Measurements from ENCODE around the gene RPL19. TPM values are rescaled to one million over a fixed set of nuclear protein-coding genes. Genes with fewer than 3 reads are reported as not detected.
"Not testable (repeated sequence)": the region's sequence is repeated elsewhere in the genome, so short reads cannot be mapped to it uniquely, and the experiment has no call there.

Gene RPL19
- total RNA-seq, 2 donors from 2014 or later: 2,432 to 2,485 TPM

GRCh38 chr17:39246274-39246673, 46.2 kb downstream of the RPL19 start:
- Mint-ChIP-seq H3K36me3 (ENCODE audit: low read depth) (no peaks in the 10 kb centered on the region), H3K4me1 (peaks cover 5% of the 10 kb centered on the region), H3K27ac (no peak overlapping the region), H3K9me3 (no peaks in the 10 kb centered on the region), H3K27me3 (no peaks in the 10 kb centered on the region), H3K4me3 (no peak overlapping the region)
- ATAC-seq (replicated peaks): no peak

GRCh38 chr17:39250076-39250475, 50.0 kb downstream of the RPL19 start:
- not testable (repeated sequence) for ATAC-seq (replicated peaks); H3K27ac Mint-ChIP-seq; H3K9me3 Mint-ChIP-seq; H3K4me3 Mint-ChIP-seq; H3K27me3 Mint-ChIP-seq; H3K4me1 Mint-ChIP-seq
- H3K36me3 Mint-ChIP-seq (ENCODE audit: low read depth): peaks cover 22% of the 10 kb centered on the region

- peaks cover 38% of the 10 kb centered on the region for H3K36me3 Mint-ChIP-seq (ENCODE audit: low read depth)
These were observed 51.9 kb downstream of the RPL19 start for GRCh38 chr17:39251997-39252396.

GRCh38 chr17:39252788-39253460, 52.8 kb downstream of the RPL19 start:
- Mint-ChIP-seq H3K4me1 (no peaks in the 10 kb centered on the region), H3K36me3 (ENCODE audit: low read depth) (peaks cover 47% of the 10 kb centered on the region), H3K27me3 (no peaks in the 10 kb centered on the region), H3K27ac (no peak overlapping the region), H3K9me3 (no peaks in the 10 kb centered on the region), H3K4me3 (no peak overlapping the region)
- no peak for ATAC-seq (replicated peaks)

More at GRCh38 chr17:39251997-39252396, 51.9 kb downstream of the RPL19 start:
- H3K9me3 Mint-ChIP-seq: no peaks in the 10 kb centered on the region
- H3K4me1 Mint-ChIP-seq: no peaks in the 10 kb centered on the region
- no peak overlapping the region for H3K4me3 Mint-ChIP-seq
- H3K27me3 Mint-ChIP-seq: no peaks in the 10 kb centered on the region
- no peak overlapping the region for H3K27ac Mint-ChIP-seq
- no peak for ATAC-seq (replicated peaks)

Other genes with a start within 250 kb of the RPL19 start
- not detected for gene FBXO47, start 232.9 kb upstream of the RPL19 start, total RNA-seq
- gene PLXDC1, start 48.6 kb upstream of the RPL19 start, total RNA-seq: 1 to 10 TPM in 1 of 2 donors, under 1 TPM in 1; 0.41 to 2.1 TPM
- gene ARL5C, start 34.1 kb upstream of the RPL19 start, total RNA-seq: not detected
- 10 to 100 TPM; 22.6 to 24.2 TPM for gene CACNB1, start 2.6 kb upstream of the RPL19 start, total RNA-seq
- gene STAC2, start 25.7 kb downstream of the RPL19 start, total RNA-seq: not detected
- gene FBXL20, start 201.3 kb downstream of the RPL19 start, total RNA-seq: 10 to 100 TPM; 20.2 to 20.7 TPM

Data from activated T-helper 17 cell treated with anti-CD3 and anti-CD28 coated beads, Interleukin-2, amount 50 U/mL, for 72 hours (primary cell).